NCI-H1417 treated with DMSO at 0.1 percent for 48 hours (cell line): ENCODE results near the gene CTNNA2.

Experiments used
- DNase-seq: peaks from one replicate; lab custom pipeline; 2025; lab: John Stamatoyannopoulos, UW

Gene CTNNA2

DNA sequence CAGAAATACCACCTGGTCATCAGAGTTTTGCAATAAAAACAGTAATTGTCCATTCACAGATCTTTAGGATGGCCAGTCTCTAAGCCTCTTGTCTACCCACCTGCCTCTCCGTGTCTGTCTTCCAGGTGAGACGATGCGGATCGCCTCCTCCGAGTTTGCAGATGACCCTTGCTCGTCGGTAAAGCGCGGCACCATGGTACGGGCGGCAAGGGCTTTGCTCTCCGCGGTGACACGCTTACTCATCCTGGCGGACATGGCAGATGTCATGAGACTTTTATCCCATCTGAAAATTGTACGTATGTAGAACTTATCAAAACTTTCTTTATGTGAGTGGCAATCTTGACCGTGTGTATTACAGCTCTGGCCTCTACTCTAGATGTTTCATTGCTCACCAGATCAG is 345.0 kb downstream of the CTNNA2 start:
- no peak for DNase-seq

- no peak for DNase-seq
These were observed 347.6 kb downstream of the CTNNA2 start for GRCh38 chr2:79860228-79861058.

GRCh38 chr2:79861059-79861374 is 348.2 kb downstream of the CTNNA2 start:
- no peak for DNase-seq

- no peak for DNase-seq
These were observed 349.9 kb downstream of the CTNNA2 start for GRCh38 chr2:79862756-79863155.

GRCh38 chr2:79872656-79873055 is 359.8 kb downstream of the CTNNA2 start:
- no peak for DNase-seq

DNA sequence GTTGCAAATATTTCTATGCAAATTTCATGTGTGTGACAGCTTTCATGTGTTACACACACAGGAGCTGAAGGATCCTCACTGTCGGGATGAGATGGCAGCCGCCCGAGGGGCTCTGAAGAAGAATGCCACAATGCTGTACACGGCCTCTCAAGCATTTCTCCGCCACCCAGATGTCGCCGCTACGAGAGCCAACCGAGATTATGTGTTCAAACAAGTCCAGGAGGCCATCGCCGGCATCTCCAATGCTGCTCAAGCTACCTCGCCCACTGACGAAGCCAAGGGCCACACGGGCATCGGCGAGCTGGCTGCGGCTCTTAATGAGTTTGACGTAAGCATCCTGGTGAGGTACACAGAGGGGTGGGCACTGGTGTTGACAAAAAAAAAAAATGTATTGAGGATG is 361.2 kb downstream of the CTNNA2 start:
- DNase-seq: no peak

DNA sequence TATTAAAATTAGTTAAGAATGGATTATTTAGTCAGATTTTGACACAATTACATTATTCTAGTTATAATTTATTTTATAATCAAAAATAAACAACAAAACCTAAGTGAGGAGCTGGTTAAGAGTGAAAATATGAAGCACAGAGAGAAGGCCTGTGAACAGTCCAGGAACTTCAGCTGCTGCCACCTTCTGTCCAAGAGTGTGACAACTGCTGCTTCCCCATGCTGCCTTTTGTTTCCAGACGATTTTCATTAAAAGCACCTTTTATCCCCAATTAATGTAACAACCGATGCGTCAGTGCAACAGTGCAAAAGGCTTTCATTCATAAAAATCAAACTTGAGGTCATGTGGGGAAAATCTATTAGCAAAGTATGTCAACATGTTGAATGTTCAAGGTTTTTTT is 363.6 kb downstream of the CTNNA2 start:
- DNase-seq: no peak

DNA sequence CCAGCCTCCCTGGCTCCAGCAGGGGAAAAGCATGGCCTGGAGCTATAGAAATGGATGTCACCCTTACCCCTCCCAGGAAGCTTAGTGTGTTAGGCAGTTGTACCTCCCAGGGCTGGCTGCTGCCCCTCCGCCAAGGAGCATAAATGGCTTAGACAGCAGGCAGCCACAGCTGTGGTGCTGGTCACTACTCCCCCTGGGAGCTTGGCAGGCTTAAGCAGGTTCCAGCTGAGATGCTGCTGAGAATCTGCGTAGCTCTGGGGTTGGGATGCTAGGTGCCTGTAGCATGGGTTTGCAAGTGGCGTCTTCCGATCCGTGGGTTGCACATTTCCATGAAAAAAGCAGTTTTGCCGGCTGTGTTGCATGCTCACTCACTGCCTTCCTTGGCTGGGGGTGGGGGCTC is 369.7 kb downstream of the CTNNA2 start:
- DNase-seq: no peak

- no peak for DNase-seq
These were observed 375.0 kb downstream of the CTNNA2 start for GRCh38 chr2:79887747-79888374.

- DNase-seq: no peak
These were observed 379.3 kb downstream of the CTNNA2 start for GRCh38 chr2:79892123-79892522.

GRCh38 chr2:79899196-79899595 is 386.3 kb downstream of the CTNNA2 start:
- no peak for DNase-seq

DNA sequence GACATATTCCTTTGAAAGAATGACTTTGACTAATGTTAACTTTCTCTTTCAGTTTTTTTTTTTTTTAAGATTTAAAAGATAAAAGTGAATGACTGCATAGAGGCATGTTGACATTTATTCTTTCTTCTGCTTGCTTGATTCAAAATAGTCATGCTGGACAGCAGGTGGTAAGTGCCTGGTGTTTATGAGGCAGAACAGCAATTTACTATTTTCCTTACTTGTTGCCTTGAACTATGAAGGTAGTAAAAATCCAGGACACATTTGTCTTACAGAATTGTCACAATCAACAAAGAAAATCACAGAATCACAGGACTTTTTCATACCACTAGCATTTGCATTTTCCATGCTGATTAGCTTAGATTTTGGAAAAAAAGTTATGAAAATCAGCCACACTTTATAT is 388.3 kb downstream of the CTNNA2 start:
- no peak for DNase-seq

- DNase-seq: no peak
These were observed 390.6 kb downstream of the CTNNA2 start for GRCh38 chr2:79903222-79904000.

- no peak for DNase-seq
These were observed 393.5 kb downstream of the CTNNA2 start for GRCh38 chr2:79906139-79906890.

DNA sequence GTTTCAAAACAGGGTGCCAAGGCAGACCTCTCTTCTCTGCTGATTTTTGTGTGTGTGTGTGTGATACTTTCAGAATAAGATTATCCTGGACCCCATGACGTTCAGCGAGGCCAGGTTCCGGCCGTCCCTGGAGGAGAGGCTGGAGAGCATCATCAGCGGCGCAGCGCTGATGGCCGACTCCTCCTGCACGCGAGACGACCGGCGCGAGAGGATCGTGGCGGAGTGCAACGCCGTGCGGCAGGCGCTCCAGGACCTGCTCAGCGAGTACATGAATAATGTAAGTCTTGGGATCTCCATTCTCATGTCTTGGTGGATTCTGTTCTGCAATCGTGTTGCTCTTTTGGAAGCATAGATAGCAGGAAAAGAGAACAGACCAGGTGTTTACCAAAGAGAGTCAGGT is 396.7 kb downstream of the CTNNA2 start:
- DNase-seq: no peak

DNA sequence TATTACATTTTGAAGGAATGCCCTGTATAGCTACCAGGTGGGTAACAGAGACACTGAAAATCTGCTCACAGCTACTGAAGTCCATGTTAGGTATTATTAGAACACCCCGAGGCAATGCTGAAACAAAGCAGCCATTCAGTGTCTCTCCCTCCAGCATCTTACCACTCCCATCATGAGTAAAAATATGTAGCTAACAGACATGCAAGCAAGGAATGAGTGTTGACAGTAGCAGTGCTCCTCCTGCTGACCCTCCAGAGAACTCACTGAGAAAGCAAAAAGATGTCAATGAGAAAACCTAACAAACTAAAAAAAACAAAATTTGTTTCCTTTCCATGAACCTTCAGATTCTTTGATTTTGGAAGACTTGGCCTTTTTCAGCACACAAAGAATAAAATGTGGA is 397.8 kb downstream of the CTNNA2 start:
- no peak for DNase-seq

GRCh38 chr2:79915455-79915854 is 402.6 kb downstream of the CTNNA2 start:
- no peak for DNase-seq

GRCh38 chr2:79916285-79916684 is 403.4 kb downstream of the CTNNA2 start:
- DNase-seq: no peak

DNA sequence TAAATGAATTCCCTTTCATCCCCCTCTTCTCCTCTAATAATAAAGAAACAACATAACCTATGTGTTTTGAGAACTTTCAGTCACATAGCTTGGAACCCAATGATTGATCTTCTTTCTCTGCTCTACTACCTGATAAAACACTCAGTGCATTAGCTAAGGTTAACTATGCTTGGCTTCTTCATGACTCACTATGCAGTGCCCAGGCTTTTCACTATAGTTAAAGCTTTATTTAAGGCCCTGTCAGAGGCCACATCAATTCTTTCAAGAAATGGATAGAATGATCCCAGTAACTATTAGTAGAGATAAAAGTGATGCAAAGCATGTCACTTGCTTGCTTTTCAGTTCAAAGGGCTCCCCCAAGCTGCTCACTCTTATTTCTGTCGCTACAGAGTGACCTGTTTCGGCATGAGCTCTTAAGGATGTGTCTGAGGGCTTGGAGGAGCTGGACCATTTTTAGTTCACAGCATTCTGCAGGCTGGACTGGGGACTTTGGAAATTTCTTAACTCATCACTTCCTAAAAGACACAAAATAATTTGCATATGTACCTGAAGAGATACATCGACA is 407.7 kb downstream of the CTNNA2 start:
- DNase-seq: no peak

- DNase-seq: no peak
These were observed 416.8 kb downstream of the CTNNA2 start for GRCh38 chr2:79929624-79930023.

DNA sequence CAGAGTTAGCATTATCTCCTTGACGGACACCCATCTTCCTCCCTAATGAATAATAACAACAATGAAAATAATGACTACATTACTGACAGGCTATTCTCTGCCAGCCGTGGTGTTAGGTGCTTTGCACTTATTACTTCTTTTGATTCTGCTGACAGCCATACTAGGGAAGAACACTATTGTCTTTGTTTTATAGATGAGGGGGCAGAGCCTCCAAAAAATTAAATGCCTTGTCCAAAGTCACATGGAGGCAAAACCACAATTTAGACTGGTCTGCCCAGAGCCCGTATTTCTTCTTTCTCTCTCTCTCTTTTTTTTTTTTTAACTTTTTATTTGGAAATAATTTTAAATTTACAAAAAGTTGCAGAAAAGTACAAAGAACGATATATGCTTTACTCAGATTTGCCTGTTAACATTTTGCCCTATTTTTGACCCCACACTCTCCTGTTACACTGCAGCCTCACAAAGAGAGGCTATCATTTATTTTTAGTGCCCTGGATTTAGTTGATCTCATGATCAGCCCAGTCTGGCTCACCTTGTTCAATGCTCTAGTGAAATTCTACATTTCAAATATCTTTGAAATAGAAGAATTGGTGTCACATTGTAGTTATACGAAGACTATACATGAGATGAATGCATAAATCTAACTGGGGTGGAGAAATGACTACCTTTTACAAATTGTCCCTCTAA is 422.3 kb downstream of the CTNNA2 start:
- no peak for DNase-seq
